ENCODE measurements around the gene TMEM183A. TPM values are rescaled to one million over a fixed set of nuclear protein-coding genes. Genes with fewer than 3 reads are reported as not detected.

Gene TMEM183A
- polyA plus RNA-seq, 1 of the 3 experiments (the other 2 are of a cell fraction): 47.9 TPM

GRCh38 chr1:203072002-203072602 lies 64.9 kb downstream of the TMEM183A start:
- Histone ChIP-seq H3K9me2 (no peaks in the 10 kb centered on the region), H2AFZ (ENCODE audit: low read depth) (no peak overlapping the region), H3K4me2 (no peak overlapping the region), H3K9ac (no peak overlapping the region), H3K4me1 (ENCODE audit: control insufficient read depth in 1 of 2, insufficient read depth in 2 of 2, low read depth in 1 of 2, low read length in 1 of 2) (peaks cover 0 to 19% of the 10 kb centered on the region in 2 experiments; a peak in 2 of 4 replicates), H3K4me3 (ENCODE audit: low read depth in 2 of 2, low read length in 1 of 2) (no peak overlapping the region), H3K27ac (ENCODE audit: low read depth in 2 of 2, low read length in 1 of 2) (no peak overlapping the region), H3F3A (replicated peaks; ENCODE audit: insufficient read depth) (no peaks in the 10 kb centered on the region), H3K79me2 (ENCODE audit: insufficient read depth) (no peaks in the 10 kb centered on the region), H4K20me1 (ENCODE audit: insufficient read depth) (no peaks in the 10 kb centered on the region), H3K27me3 (ENCODE audit: insufficient read depth) (no peaks in the 10 kb centered on the region), H3K36me3 (replicated peaks in 1 of 2; ENCODE audit: control insufficient read depth in 1 of 2, insufficient read depth in 2 of 2, low read length in 1 of 2) (no peaks in the 10 kb centered on the region), H3K9me3 (no peaks in the 10 kb centered on the region)
- TF ChIP-seq, protein P1, sequence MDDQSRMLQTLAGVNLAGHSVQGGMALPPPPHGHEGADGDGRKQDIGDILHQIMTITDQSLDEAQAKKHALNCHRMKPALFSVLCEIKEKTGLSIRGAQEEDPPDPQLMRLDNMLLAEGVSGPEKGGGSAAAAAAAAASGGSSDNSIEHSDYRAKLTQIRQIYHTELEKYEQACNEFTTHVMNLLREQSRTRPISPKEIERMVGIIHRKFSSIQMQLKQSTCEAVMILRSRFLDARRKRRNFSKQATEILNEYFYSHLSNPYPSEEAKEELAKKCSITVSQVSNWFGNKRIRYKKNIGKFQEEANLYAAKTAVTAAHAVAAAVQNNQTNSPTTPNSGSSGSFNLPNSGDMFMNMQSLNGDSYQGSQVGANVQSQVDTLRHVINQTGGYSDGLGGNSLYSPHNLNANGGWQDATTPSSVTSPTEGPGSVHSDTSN (IDR thresholded peaks at IDR 0.05): no peak
- TF ChIP-seq POLR2AphosphoS5 (IDR thresholded peaks at IDR 0.05; ENCODE audit: low read depth, low read length) (no peak), TAF1 (IDR thresholded peaks at IDR 0.05; ENCODE audit: borderline replicate concordance, low read depth, low read length) (no peak), MEF2A (IDR thresholded peaks at IDR 0.05; ENCODE audit: borderline replicate concordance, low read depth) (no peak)
- ChIA-PET CTCF (interaction anchor here (0.6 to 3.5 kb wide), 5 partner anchors 12 to 145 kb away, joined by 3 to 9 read pairs (median 3); no protein-coding TSS in a partner anchor), POLR2A (no interaction called here)
- no peak for DNase-seq
- 80% methylated on average over 7 of the region's 7 CpGs for WGBS (ENCODE audit: low lambda C conversion rate)

DNA sequence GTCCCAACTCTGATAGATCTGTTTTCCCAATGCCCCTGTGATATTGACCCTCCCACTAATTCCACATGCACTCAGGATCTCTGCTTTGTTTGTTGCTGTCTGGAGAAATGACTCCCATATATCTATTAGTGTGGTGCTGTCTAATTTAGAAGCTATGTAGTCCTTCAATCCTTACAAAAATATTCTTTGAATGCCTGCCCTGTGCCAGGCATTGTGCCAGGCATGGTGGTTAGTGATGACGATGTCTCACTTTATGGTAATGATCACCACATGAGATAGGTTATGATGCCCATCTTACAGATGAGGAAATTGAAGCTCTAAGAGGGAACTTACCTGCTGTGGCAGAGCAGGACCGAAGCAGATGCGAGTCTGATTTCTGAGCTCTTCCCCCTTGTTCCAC lies 65.7 kb downstream of the TMEM183A start:
- Histone ChIP-seq H3K9ac (no peak overlapping the region), H3K4me1 (ENCODE audit: control insufficient read depth in 1 of 2, insufficient read depth in 2 of 2, low read depth in 1 of 2, low read length in 1 of 2) (peaks cover 0 to 19% of the 10 kb centered on the region in 2 experiments; a peak in 2 of 4 replicates), H3K27ac (ENCODE audit: low read depth in 2 of 2, low read length in 1 of 2) (no peak overlapping the region), H3K36me3 (replicated peaks in 1 of 2; ENCODE audit: control insufficient read depth in 1 of 2, insufficient read depth in 2 of 2, low read length in 1 of 2) (no peaks in the 10 kb centered on the region), H3K9me2 (no peaks in the 10 kb centered on the region), H3K9me3 (no peaks in the 10 kb centered on the region), H3K27me3 (ENCODE audit: insufficient read depth) (no peaks in the 10 kb centered on the region), H2AFZ (ENCODE audit: low read depth) (no peak overlapping the region), H3F3A (replicated peaks; ENCODE audit: insufficient read depth) (no peaks in the 10 kb centered on the region), H3K4me3 (ENCODE audit: low read depth in 2 of 2, low read length in 1 of 2) (no peak overlapping the region), H4K20me1 (ENCODE audit: insufficient read depth) (no peaks in the 10 kb centered on the region), H3K4me2 (no peak overlapping the region), H3K79me2 (ENCODE audit: insufficient read depth) (no peaks in the 10 kb centered on the region)
- TF ChIP-seq MEF2A (IDR thresholded peaks at IDR 0.05; ENCODE audit: borderline replicate concordance, low read depth) (no peak), GABPA (IDR thresholded peaks at IDR 0.05; ENCODE audit: low read depth) (no peak), FOXM1 (IDR thresholded peaks at IDR 0.05; ENCODE audit: low read depth) (no peak), CHD2 (IDR thresholded peaks at IDR 0.05; ENCODE audit: low read length, partially characterized antibody) (no peak), ZBTB33 (IDR thresholded peaks at IDR 0.05; ENCODE audit: borderline replicate concordance, low read depth) (no peak), RAD21 (IDR thresholded peaks at IDR 0.05; ENCODE audit: low read length) (no peak), RXRA (IDR thresholded peaks at IDR 0.05; ENCODE audit: borderline replicate concordance, low read depth) (no peak)
- TF ChIP-seq, protein P2, sequence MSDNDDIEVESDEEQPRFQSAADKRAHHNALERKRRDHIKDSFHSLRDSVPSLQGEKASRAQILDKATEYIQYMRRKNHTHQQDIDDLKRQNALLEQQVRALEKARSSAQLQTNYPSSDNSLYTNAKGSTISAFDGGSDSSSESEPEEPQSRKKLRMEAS (IDR thresholded peaks at IDR 0.05; ENCODE audit: low read depth): no peak
- TF ChIP-seq, protein P1 (IDR thresholded peaks at IDR 0.05): no peak
- ChIA-PET POLR2A (no interaction called here), CTCF (interaction anchor here (0.6 to 3.5 kb wide), 6 partner anchors 10 to 45 kb away, joined by 3 to 9 read pairs (median 4); no protein-coding TSS in a partner anchor)
- 71% methylated on average over 3 of the region's 3 CpGs for WGBS (ENCODE audit: low lambda C conversion rate)
- no peak for DNase-seq

Measured in SK-N-SH (cell line).